WTC11 (cell line): ENCODE measurements around the gene HCST. TPM values are rescaled to one million over a fixed set of nuclear protein-coding genes. Genes with fewer than 3 reads are reported as not detected.
A peak's percentile ranks its signal among the peaks of the same experiment; 100 is the strongest.

Source experiments
- ATAC-seq: fragments of 200-7000 bp; cut with Tn5 transposase; 2 replicates; pipeline ENCODE4 v1.10.0; 2021; ENCODE audit warnings: mild to moderate bottlenecking, moderate library complexity
- CTCF ChIA-PET: fragments of 300-600 bp; sonication (Branson Sonifier 250); formaldehyde crosslinking; loops from one replicate; lab custom pipeline; 2021; ENCODE audit warnings: antibody characterized with exemption; lab: Charles Lee
- POLR2A ChIA-PET: fragments of 350-600 bp; sonication (Branson Sonifier 250); formaldehyde crosslinking; loops from one replicate; lab custom pipeline; 2021; ENCODE audit warnings: antibody characterized with exemption; lab: Charles Lee
- DNase-seq: peaks from one replicate; pipeline ENCODE4 v3.0.0; 2021; ENCODE audit warnings: low spot score
- H3K27ac Mint-ChIP-seq: 2 replicates; pipeline ENCODE4 v1.8.0; 2021; ENCODE audit warnings: mixed read lengths
- H3K27me3 Mint-ChIP-seq: 2 replicates; pipeline ENCODE4 v1.8.0; 2021; ENCODE audit warnings: low read depth, mild to moderate bottlenecking, moderate library complexity, mixed read lengths
- H3K36me3 Mint-ChIP-seq: 2 replicates; pipeline ENCODE4 v1.8.0; 2021; ENCODE audit warnings: mixed read lengths
- H3K4me1 Mint-ChIP-seq: 2 replicates; pipeline ENCODE4 v1.8.0; 2022; ENCODE audit warnings: mixed read lengths
- H3K4me3 Mint-ChIP-seq: 2 replicates; pipeline ENCODE4 v1.8.0; 2021; ENCODE audit warnings: mild to moderate bottlenecking, moderate library complexity, mixed read lengths
- H3K9me3 Mint-ChIP-seq: 2 replicates; pipeline ENCODE4 v1.8.0; 2021; ENCODE audit warnings: mixed read lengths
- FOXK1 ChIP-seq: sonication (generic); formaldehyde crosslinking; IDR thresholded peaks from 2 replicates; pipeline ENCODE4 v1.8.0; 2022; ENCODE audit warnings: mild to moderate bottlenecking, moderate library complexity, missing genetic modification reagents
- JUN ChIP-seq: sonication (generic); formaldehyde crosslinking; IDR thresholded peaks from 2 replicates; pipeline ENCODE4 v1.8.0; 2023; ENCODE audit warnings: mild to moderate bottlenecking, missing genetic modification reagents
- MYBL2 ChIP-seq: sonication (generic); formaldehyde crosslinking; IDR thresholded peaks from 2 replicates; pipeline ENCODE4 v1.8.1; 2023; ENCODE audit warnings: mild to moderate bottlenecking, moderate library complexity, missing genetic modification reagents
- SMAD3 ChIP-seq: sonication (generic); formaldehyde crosslinking; IDR thresholded peaks from 2 replicates; pipeline ENCODE4 v1.8.0; 2022; ENCODE audit warnings: missing genetic modification reagents, mild to moderate bottlenecking, borderline replicate concordance
- ZBTB21 ChIP-seq: sonication (generic); formaldehyde crosslinking; IDR thresholded peaks from 2 replicates; pipeline ENCODE4 v1.8.1; 2023; ENCODE audit warnings: mild to moderate bottlenecking, missing genetic modification reagents, borderline replicate concordance
- ZNF232 ChIP-seq: sonication (generic); formaldehyde crosslinking; IDR thresholded peaks from 2 replicates; pipeline ENCODE4 v1.8.0; 2022; ENCODE audit warnings: mild to moderate bottlenecking, missing genetic modification reagents
- total RNA-seq: library from RNA; stranded (reverse); gene quantifications from 3 replicates; pipeline ENCODE4 v1.2.3, GENCODE V29; 2021
- TF ChIP-seq, protein P1 (sequence below): sonication (generic); formaldehyde crosslinking; IDR thresholded peaks from 2 replicates; pipeline ENCODE4 v1.8.1; 2022; ENCODE audit warnings: mild to moderate bottlenecking, moderate library complexity, missing genetic modification reagents
- TF ChIP-seq, protein P2 (sequence below): sonication (generic); formaldehyde crosslinking; IDR thresholded peaks from 2 replicates; pipeline ENCODE4 v1.8.1; 2023; ENCODE audit warnings: mild to moderate bottlenecking, missing genetic modification reagents
- TF ChIP-seq, protein P3 (sequence below): sonication (generic); formaldehyde crosslinking; IDR thresholded peaks from 2 replicates; pipeline ENCODE4 v1.8.0; 2022; ENCODE audit warnings: mild to moderate bottlenecking, missing genetic modification reagents
- TF ChIP-seq, protein P4 (sequence below): sonication (generic); formaldehyde crosslinking; IDR thresholded peaks from 2 replicates; pipeline ENCODE4 v1.8.1; 2023; ENCODE audit warnings: mild to moderate bottlenecking, missing genetic modification reagents, borderline replicate concordance
- TF ChIP-seq, protein P5 (sequence below): sonication (generic); formaldehyde crosslinking; IDR thresholded peaks from 2 replicates; pipeline ENCODE4 v1.8.0; 2023; ENCODE audit warnings: mild to moderate bottlenecking, missing genetic modification reagents
- TF ChIP-seq, protein P6 (sequence below): sonication (generic); formaldehyde crosslinking; IDR thresholded peaks from 2 replicates; pipeline ENCODE4 v1.8.1; 2023; ENCODE audit warnings: mild to moderate bottlenecking, moderate library complexity, missing genetic modification reagents

Gene HCST
- total RNA-seq, 1 experiment from 2014 or later, result 1.9 TPM

DNA sequence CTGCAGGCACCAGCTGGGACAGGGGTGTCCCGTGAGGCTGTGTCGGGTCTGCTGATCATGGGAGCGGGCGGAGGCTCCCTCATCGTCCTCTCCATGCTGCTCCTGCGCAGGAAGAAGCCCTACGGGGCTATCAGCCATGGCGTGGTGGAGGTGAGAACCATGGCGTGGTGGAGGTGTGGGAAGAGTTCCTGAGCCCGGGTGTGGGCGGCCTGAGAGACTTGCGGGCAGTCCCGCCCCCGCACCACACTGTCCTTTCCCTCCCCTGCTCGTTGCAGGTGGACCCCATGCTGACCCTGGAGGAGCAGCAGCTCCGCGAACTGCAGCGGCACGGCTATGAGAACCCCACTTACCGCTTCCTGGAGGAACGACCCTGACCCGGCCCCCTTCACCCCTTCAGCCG, 23.3 kb upstream of the HCST start:
- no peak overlapping the region for H3K27ac Mint-ChIP-seq
- H3K9me3 Mint-ChIP-seq, result no peaks in the 10 kb centered on the region
- H3K4me1 Mint-ChIP-seq, result peaks cover 8% of the 10 kb centered on the region
- CTCF ChIA-PET, result interaction anchor here (0.6 to 1.8 kb wide), 18 partner anchors 9 to 249 kb away, joined by 3 to 22 read pairs (median 4); partner anchors contain the start of genes APLP1, KIRREL2, LIN37 and PSENEN
- H3K36me3 Mint-ChIP-seq, result no peaks in the 10 kb centered on the region
- DNase-seq (no peak), ATAC-seq (no peak)
- H3K4me3 Mint-ChIP-seq, result peak overlapping the region; percentile 64; the same call in 1 of the 2 replicates
- TF ChIP-seq, protein P1, sequence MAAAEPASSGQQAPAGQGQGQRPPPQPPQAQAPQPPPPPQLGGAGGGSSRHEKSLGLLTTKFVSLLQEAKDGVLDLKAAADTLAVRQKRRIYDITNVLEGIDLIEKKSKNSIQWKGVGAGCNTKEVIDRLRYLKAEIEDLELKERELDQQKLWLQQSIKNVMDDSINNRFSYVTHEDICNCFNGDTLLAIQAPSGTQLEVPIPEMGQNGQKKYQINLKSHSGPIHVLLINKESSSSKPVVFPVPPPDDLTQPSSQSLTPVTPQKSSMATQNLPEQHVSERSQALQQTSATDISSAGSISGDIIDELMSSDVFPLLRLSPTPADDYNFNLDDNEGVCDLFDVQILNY, result no peak
- TF ChIP-seq ZNF232 (CRISPR knock-in tag) (no peak), JUN (CRISPR knock-in tag) (no peak)
- TF ChIP-seq, protein P2, sequence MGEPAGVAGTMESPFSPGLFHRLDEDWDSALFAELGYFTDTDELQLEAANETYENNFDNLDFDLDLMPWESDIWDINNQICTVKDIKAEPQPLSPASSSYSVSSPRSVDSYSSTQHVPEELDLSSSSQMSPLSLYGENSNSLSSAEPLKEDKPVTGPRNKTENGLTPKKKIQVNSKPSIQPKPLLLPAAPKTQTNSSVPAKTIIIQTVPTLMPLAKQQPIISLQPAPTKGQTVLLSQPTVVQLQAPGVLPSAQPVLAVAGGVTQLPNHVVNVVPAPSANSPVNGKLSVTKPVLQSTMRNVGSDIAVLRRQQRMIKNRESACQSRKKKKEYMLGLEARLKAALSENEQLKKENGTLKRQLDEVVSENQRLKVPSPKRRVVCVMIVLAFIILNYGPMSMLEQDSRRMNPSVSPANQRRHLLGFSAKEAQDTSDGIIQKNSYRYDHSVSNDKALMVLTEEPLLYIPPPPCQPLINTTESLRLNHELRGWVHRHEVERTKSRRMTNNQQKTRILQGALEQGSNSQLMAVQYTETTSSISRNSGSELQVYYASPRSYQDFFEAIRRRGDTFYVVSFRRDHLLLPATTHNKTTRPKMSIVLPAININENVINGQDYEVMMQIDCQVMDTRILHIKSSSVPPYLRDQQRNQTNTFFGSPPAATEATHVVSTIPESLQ (CRISPR knock-in tag), result no peak
- TF ChIP-seq, protein P3, sequence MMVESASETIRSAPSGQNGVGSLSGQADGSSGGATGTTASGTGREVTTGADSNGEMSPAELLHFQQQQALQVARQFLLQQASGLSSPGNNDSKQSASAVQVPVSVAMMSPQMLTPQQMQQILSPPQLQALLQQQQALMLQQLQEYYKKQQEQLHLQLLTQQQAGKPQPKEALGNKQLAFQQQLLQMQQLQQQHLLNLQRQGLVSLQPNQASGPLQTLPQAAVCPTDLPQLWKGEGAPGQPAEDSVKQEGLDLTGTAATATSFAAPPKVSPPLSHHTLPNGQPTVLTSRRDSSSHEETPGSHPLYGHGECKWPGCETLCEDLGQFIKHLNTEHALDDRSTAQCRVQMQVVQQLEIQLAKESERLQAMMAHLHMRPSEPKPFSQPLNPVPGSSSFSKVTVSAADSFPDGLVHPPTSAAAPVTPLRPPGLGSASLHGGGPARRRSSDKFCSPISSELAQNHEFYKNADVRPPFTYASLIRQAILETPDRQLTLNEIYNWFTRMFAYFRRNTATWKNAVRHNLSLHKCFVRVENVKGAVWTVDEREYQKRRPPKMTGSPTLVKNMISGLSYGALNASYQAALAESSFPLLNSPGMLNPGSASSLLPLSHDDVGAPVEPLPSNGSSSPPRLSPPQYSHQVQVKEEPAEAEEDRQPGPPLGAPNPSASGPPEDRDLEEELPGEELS (CRISPR knock-in tag), result no peak
- peaks cover 44% of the 10 kb centered on the region for H3K27me3 Mint-ChIP-seq
- POLR2A ChIA-PET, result interaction anchor here (0.5 to 1.7 kb wide), 10 partner anchors 10 to 1664 kb away, joined by 3 to 15 read pairs (median 4); partner anchors contain the start of genes APLP1, KIRREL2, NPHS1 and THAP8

DNA sequence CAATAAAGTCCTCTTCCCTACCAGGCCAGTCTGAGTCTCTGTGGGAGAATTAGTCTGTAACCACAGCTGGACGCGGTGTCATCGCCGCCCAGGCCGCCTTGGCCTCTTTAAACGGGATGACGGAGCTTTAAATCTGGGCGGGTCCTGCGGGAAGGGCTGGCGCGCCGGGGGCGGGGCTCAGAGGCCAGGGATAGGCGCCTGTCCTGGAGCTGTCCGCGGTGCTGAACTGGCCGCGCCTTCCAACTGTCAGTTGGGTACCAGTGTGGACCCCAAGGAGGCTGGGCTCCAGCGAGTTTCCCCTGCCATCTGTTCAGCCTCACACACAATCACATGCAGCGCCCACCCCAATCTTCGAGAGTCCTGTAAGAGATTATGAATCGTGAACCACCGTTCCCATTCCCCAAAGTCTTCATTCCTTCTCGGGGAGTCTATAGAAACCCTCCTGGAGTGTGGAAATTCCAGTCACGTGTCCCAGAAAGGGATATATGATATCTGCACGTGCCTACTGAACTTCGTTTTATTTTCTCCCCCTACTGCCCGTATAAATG, 22.5 kb upstream of the HCST start:
- H3K4me1 Mint-ChIP-seq, result peaks cover 8% of the 10 kb centered on the region
- H3K36me3 Mint-ChIP-seq, result no peaks in the 10 kb centered on the region
- H3K27ac Mint-ChIP-seq, result peak overlapping the region; percentile 56; the same call in 1 of the 2 replicates
- ATAC-seq (peak; percentile 95), DNase-seq (peak; percentile 98)
- no peaks in the 10 kb centered on the region for H3K9me3 Mint-ChIP-seq
- POLR2A ChIA-PET, result interaction anchor here (0.5 to 1.7 kb wide), 10 partner anchors 11 to 1665 kb away, joined by 3 to 15 read pairs (median 4); partner anchors contain the start of genes APLP1, KIRREL2, NPHS1 and THAP8
- peak overlapping the region; percentile 64 for H3K4me3 Mint-ChIP-seq
- CTCF ChIA-PET, result interaction anchor here (0.6 to 1.8 kb wide), 18 partner anchors 9 to 248 kb away, joined by 3 to 22 read pairs (median 4); partner anchors contain the start of genes APLP1, KIRREL2, LIN37 and PSENEN
- H3K27me3 Mint-ChIP-seq, result peaks cover 44% of the 10 kb centered on the region
- TF ChIP-seq FOXK1 (CRISPR knock-in tag) (peak; percentile 90; the same call in 1 of the 2 replicates), MYBL2 (CRISPR knock-in tag) (no peak; the same call in 1 of the 2 replicates), SMAD3 (CRISPR knock-in tag) (peak; percentile 93), JUN (CRISPR knock-in tag) (no peak), ZBTB21 (CRISPR knock-in tag) (no peak)
- TF ChIP-seq, protein P4, sequence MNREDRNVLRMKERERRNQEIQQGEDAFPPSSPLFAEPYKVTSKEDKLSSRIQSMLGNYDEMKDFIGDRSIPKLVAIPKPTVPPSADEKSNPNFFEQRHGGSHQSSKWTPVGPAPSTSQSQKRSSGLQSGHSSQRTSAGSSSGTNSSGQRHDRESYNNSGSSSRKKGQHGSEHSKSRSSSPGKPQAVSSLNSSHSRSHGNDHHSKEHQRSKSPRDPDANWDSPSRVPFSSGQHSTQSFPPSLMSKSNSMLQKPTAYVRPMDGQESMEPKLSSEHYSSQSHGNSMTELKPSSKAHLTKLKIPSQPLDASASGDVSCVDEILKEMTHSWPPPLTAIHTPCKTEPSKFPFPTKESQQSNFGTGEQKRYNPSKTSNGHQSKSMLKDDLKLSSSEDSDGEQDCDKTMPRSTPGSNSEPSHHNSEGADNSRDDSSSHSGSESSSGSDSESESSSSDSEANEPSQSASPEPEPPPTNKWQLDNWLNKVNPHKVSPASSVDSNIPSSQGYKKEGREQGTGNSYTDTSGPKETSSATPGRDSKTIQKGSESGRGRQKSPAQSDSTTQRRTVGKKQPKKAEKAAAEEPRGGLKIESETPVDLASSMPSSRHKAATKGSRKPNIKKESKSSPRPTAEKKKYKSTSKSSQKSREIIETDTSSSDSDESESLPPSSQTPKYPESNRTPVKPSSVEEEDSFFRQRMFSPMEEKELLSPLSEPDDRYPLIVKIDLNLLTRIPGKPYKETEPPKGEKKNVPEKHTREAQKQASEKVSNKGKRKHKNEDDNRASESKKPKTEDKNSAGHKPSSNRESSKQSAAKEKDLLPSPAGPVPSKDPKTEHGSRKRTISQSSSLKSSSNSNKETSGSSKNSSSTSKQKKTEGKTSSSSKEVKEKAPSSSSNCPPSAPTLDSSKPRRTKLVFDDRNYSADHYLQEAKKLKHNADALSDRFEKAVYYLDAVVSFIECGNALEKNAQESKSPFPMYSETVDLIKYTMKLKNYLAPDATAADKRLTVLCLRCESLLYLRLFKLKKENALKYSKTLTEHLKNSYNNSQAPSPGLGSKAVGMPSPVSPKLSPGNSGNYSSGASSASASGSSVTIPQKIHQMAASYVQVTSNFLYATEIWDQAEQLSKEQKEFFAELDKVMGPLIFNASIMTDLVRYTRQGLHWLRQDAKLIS, result no peak
- TF ChIP-seq, protein P3 (CRISPR knock-in tag), result peak; percentile 96
- TF ChIP-seq, protein P5, sequence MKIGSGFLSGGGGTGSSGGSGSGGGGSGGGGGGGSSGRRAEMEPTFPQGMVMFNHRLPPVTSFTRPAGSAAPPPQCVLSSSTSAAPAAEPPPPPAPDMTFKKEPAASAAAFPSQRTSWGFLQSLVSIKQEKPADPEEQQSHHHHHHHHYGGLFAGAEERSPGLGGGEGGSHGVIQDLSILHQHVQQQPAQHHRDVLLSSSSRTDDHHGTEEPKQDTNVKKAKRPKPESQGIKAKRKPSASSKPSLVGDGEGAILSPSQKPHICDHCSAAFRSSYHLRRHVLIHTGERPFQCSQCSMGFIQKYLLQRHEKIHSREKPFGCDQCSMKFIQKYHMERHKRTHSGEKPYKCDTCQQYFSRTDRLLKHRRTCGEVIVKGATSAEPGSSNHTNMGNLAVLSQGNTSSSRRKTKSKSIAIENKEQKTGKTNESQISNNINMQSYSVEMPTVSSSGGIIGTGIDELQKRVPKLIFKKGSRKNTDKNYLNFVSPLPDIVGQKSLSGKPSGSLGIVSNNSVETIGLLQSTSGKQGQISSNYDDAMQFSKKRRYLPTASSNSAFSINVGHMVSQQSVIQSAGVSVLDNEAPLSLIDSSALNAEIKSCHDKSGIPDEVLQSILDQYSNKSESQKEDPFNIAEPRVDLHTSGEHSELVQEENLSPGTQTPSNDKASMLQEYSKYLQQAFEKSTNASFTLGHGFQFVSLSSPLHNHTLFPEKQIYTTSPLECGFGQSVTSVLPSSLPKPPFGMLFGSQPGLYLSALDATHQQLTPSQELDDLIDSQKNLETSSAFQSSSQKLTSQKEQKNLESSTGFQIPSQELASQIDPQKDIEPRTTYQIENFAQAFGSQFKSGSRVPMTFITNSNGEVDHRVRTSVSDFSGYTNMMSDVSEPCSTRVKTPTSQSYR, result no peak
- TF ChIP-seq, protein P6, sequence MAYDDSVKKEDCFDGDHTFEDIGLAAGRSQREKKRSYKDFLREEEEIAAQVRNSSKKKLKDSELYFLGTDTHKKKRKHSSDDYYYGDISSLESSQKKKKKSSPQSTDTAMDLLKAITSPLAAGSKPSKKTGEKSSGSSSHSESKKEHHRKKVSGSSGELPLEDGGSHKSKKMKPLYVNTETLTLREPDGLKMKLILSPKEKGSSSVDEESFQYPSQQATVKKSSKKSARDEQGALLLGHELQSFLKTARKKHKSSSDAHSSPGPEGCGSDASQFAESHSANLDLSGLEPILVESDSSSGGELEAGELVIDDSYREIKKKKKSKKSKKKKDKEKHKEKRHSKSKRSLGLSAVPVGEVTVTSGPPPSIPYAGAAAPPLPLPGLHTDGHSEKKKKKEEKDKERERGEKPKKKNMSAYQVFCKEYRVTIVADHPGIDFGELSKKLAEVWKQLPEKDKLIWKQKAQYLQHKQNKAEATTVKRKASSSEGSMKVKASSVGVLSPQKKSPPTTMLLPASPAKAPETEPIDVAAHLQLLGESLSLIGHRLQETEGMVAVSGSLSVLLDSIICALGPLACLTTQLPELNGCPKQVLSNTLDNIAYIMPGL, result peak; percentile 57
